ENCODE results near the gene LRMDA. TPM values are rescaled to one million over a fixed set of nuclear protein-coding genes. Genes with fewer than 3 reads are reported as not detected.

The LRMDA gene
- total and polyA plus RNA-seq, 2 donors (not counting 1 experiment from before 2014, with no cell fraction given) = 0.12 TPM; not detected in 1

GRCh38 chr10:75480374-75480773 is 49.0 kb downstream of the LRMDA start:
- H3K4me1 ChIP-seq (ENCODE audit: control insufficient read depth in 2 of 2, insufficient read depth in 2 of 2, low read length in 2 of 2) = no peaks in the 10 kb centered on the region
- no peaks in the 10 kb centered on the region for H3K9me3 Mint-ChIP-seq (ENCODE audit: insufficient read depth)
- no peaks in the 10 kb centered on the region for H3K79me2 ChIP-seq (ENCODE audit: control insufficient read depth, insufficient read depth, low read length)
- H3K9me3 ChIP-seq (ENCODE audit: control extremely low read depth in 1 of 3, control insufficient read depth in 2 of 3, insufficient read depth in 1 of 3, low read length in 2 of 3) = peaks cover 0 to 2% (median 0%) of the 10 kb centered on the region in 3 donors
- ChIA-PET CTCF (no interaction called here), POLR2A (no interaction called here)
- H3K27ac ChIP-seq (ENCODE audit: low read length in 2 of 2) = no peak overlapping the region
- H4K20me1 ChIP-seq (ENCODE audit: control insufficient read depth, insufficient read depth, low read length, poor library complexity, severe bottlenecking) = no peaks in the 10 kb centered on the region
- H3K27me3 Mint-ChIP-seq = no peaks in the 10 kb centered on the region
- no peaks in the 10 kb centered on the region for H3K36me3 ChIP-seq (replicated peaks in 1 of 2; ENCODE audit: control extremely low read depth in 1 of 2, control insufficient read depth in 1 of 2, extremely low read depth in 1 of 2, insufficient read depth in 2 of 2, low read length in 1 of 2)
- TF ChIP-seq EZH2 (IDR thresholded peaks at IDR 0.05; ENCODE audit: borderline replicate concordance, insufficient read depth, low read depth, low read length, poor library complexity, severe bottlenecking) (no peak), CTCF (IDR thresholded peaks at IDR 0.05) (no peak)
- no peak overlapping the region for H3K4me2 ChIP-seq (replicated peaks; ENCODE audit: low read depth, low read length, poor library complexity, severe bottlenecking)
- peaks cover 0 to 4% (median 0%) of the 10 kb centered on the region in 4 experiments for H3K27me3 ChIP-seq (replicated peaks in 1 of 4; ENCODE audit: control extremely low read depth in 1 of 4, control insufficient read depth in 3 of 4, insufficient read depth in 4 of 4, low read length in 3 of 4)
- DNase-seq (no peak), ATAC-seq (ENCODE audit: low read depth) (no peak)
- no peak overlapping the region for H3K27ac Mint-ChIP-seq
- H3K4me1 Mint-ChIP-seq = no peaks in the 10 kb centered on the region
- intact Hi-C loops (cut with micrococcal nuclease) = no loop called here
- 97% methylated on average over 3 of the region's 3 CpGs for WGBS (ENCODE audit: insufficient coverage)
- no peak overlapping the region for H2AFZ ChIP-seq (ENCODE audit: insufficient read depth, low read depth, low read length, poor library complexity, severe bottlenecking)
- no peak overlapping the region for H3K4me3 ChIP-seq (ENCODE audit: control extremely low read depth in 1 of 5, extremely low read depth in 1 of 5, insufficient read depth in 1 of 5, low read depth in 2 of 5, low read length in 4 of 5)
- H3K4me3 Mint-ChIP-seq = no peak overlapping the region
- no peak overlapping the region for H3K9ac ChIP-seq (ENCODE audit: low read length)

GRCh38 chr10:75483188-75483587 is 51.8 kb downstream of the LRMDA start:
- Histone ChIP-seq H3K9me3 (ENCODE audit: control extremely low read depth in 1 of 3, control insufficient read depth in 2 of 3, insufficient read depth in 1 of 3, low read length in 2 of 3) (peaks cover 0 to 2% (median 0%) of the 10 kb centered on the region in 3 donors), H3K4me3 (ENCODE audit: control extremely low read depth in 1 of 5, extremely low read depth in 1 of 5, insufficient read depth in 1 of 5, low read depth in 2 of 5, low read length in 4 of 5) (no peak overlapping the region), H3K4me2 (replicated peaks; ENCODE audit: low read depth, low read length, poor library complexity, severe bottlenecking) (no peak overlapping the region), H3K27ac (ENCODE audit: low read length in 2 of 2) (no peak overlapping the region), H2AFZ (ENCODE audit: insufficient read depth, low read depth, low read length, poor library complexity, severe bottlenecking) (no peak overlapping the region), H3K79me2 (ENCODE audit: control insufficient read depth, insufficient read depth, low read length) (no peaks in the 10 kb centered on the region), H3K9ac (ENCODE audit: low read length) (no peak overlapping the region), H3K36me3 (replicated peaks in 1 of 2; ENCODE audit: control extremely low read depth in 1 of 2, control insufficient read depth in 1 of 2, extremely low read depth in 1 of 2, insufficient read depth in 2 of 2, low read length in 1 of 2) (no peaks in the 10 kb centered on the region), H4K20me1 (ENCODE audit: control insufficient read depth, insufficient read depth, low read length, poor library complexity, severe bottlenecking) (no peaks in the 10 kb centered on the region), H3K27me3 (replicated peaks in 1 of 4; ENCODE audit: control extremely low read depth in 1 of 4, control insufficient read depth in 3 of 4, insufficient read depth in 4 of 4, low read length in 3 of 4) (no peaks in the 10 kb centered on the region), H3K4me1 (ENCODE audit: control insufficient read depth in 2 of 2, insufficient read depth in 2 of 2, low read length in 2 of 2) (no peaks in the 10 kb centered on the region)
- no peak overlapping the region for H3K4me3 Mint-ChIP-seq
- ChIA-PET POLR2A (no interaction called here), CTCF (no interaction called here)
- intact Hi-C loops (cut with micrococcal nuclease) = no loop called here
- TF ChIP-seq EZH2 (IDR thresholded peaks at IDR 0.05; ENCODE audit: borderline replicate concordance, insufficient read depth, low read depth, low read length, poor library complexity, severe bottlenecking) (no peak), CTCF (IDR thresholded peaks at IDR 0.05) (no peak)
- DNase-seq = no peak
- no peaks in the 10 kb centered on the region for H3K4me1 Mint-ChIP-seq
- no CpG with 5 or more reads among the region's 1 CpG for whole genome bisulfite sequencing (ENCODE audit: insufficient coverage)
- no peaks in the 10 kb centered on the region for H3K9me3 Mint-ChIP-seq (ENCODE audit: insufficient read depth)
- ATAC-seq (ENCODE audit: low read depth) = no peak
- no peak overlapping the region for H3K27ac Mint-ChIP-seq
- no peaks in the 10 kb centered on the region for H3K27me3 Mint-ChIP-seq
